Measurements from ENCODE around the gene FAM170A. TPM values are rescaled to one million over a fixed set of nuclear protein-coding genes. Genes with fewer than 3 reads are reported as not detected.

Gene FAM170A
- total and polyA plus RNA-seq, 9 of the 15 experiments (the other 6 are each of a cell fraction or from before 2014, with no cell fraction given) = 0.13 TPM; not detected in 8

- TF ChIP-seq ZNF609 (CRISPR knock-in tag; IDR thresholded peaks at IDR 0.05; ENCODE audit: borderline replicate concordance) (no peak), NR1H2 (CRISPR knock-in tag; IDR thresholded peaks at IDR 0.05) (no peak), CUX1 (CRISPR knock-in tag; IDR thresholded peaks at IDR 0.05) (no peak), MLX (CRISPR knock-in tag; conservative IDR thresholded peaks at IDR 0.05) (no peak), RBFOX2 (IDR thresholded peaks at IDR 0.05; ENCODE audit: low read depth, low read length) (no peak), TBP (optimal IDR thresholded peaks at IDR 0.05; ENCODE audit: low read depth, low read length) (no peak)
Measured at GRCh38 chr5:119626086-119626485, 3.3 kb upstream of the FAM170A start (continued).

Data from K562 (cell line).